ENCODE results near the gene LRRN4CL. TPM values are rescaled to one million over a fixed set of nuclear protein-coding genes. Genes with fewer than 3 reads are reported as not detected.

Gene LRRN4CL
- total and polyA plus RNA-seq, 9 of the 15 experiments (the other 6 are each of a cell fraction or from before 2014, with no cell fraction given) = 0.03 to 0.11 (median 0.05) TPM; not detected in 4

- TF ChIP-seq DIDO1 (tag; IDR thresholded peaks at IDR 0.05; ENCODE audit: low read depth) = peak; percentile 83
- TF ChIP-seq ZNF133 (CRISPR knock-in tag; IDR thresholded peaks at IDR 0.05) = no peak
- TF ChIP-seq KLF13 (tag; IDR thresholded peaks at IDR 0.05; ENCODE audit: borderline replicate concordance, low read depth) = peak; percentile 96
- TF ChIP-seq TOE1 (IDR thresholded peaks at IDR 0.05; ENCODE audit: borderline replicate concordance) = peak; percentile 45; the same call in 1 of the 2 replicates
- TF ChIP-seq TOE1 (CRISPR knock-in tag; IDR thresholded peaks at IDR 0.05; ENCODE audit: borderline replicate concordance, low read depth) = no peak
- 0 out of 2 replicates have a peak, but pooled peaks have one; percentile 4 for TF ChIP-seq KAT7 (CRISPR knock-in tag; IDR thresholded peaks at IDR 0.05; ENCODE audit: borderline replicate concordance)
- no peak for TF ChIP-seq PRMT5 (CRISPR knock-in tag; IDR thresholded peaks at IDR 0.05)
- TF ChIP-seq ETS2 (tag; IDR thresholded peaks at IDR 0.05; ENCODE audit: borderline replicate concordance, poor library complexity, severe bottlenecking) = no peak
- 0 out of 2 replicates have a peak, but pooled peaks have one; percentile 44 for TF ChIP-seq CC2D1A (IDR thresholded peaks at IDR 0.05)
- TF ChIP-seq KLF6 (CRISPR knock-in tag; IDR thresholded peaks at IDR 0.05; ENCODE audit: borderline replicate concordance) = no peak
- TF ChIP-seq ARID3B (CRISPR knock-in tag; IDR thresholded peaks at IDR 0.05; ENCODE audit: borderline replicate concordance) = no peak
- TF ChIP-seq PREB (CRISPR knock-in tag; IDR thresholded peaks at IDR 0.05) = no peak
- no peak for TF ChIP-seq MEF2D (tag; conservative IDR thresholded peaks at IDR 0.05; ENCODE audit: low read depth)
- TF ChIP-seq CHCHD3 (CRISPR knock-in tag; IDR thresholded peaks at IDR 0.05) = no peak
- TF ChIP-seq NFE2L1 (tag; IDR thresholded peaks at IDR 0.05; ENCODE audit: borderline replicate concordance, low read depth) = no peak
- TF ChIP-seq ETV6 (IDR thresholded peaks at IDR 0.05; ENCODE audit: borderline replicate concordance in 1 of 2, low read depth in 2 of 2, low read length in 1 of 2) = no peak
- no peak for TF ChIP-seq ETV6 (CRISPR knock-in tag; IDR thresholded peaks at IDR 0.05; ENCODE audit: borderline replicate concordance)
- TF ChIP-seq ZNF134 (CRISPR knock-in tag; conservative IDR thresholded peaks at IDR 0.05) = no peak
Observed at GRCh38 chr11:62728171-62728988, 39.0 kb upstream of the LRRN4CL start, which contains the start of gene TTC9C (continued).

Measured in K562 (cell line).